NCI-H2196 (cell line): ENCODE measurements around the gene RABGAP1L.
"Not testable (repeated sequence)": the region's sequence is repeated elsewhere in the genome, so short reads cannot be mapped to it uniquely, and the experiment has no call there.

ENCODE experiments used
- DNase-seq: peaks from one replicate; lab custom pipeline; 2025; ENCODE audit not compliant: unreplicated experiment; lab: John Stamatoyannopoulos, UW

The RABGAP1L gene

GRCh38 chr1:174238845-174239501 is 79.7 kb downstream of the RABGAP1L start:
- DNase-seq = not testable (repeated sequence)

- no peak for DNase-seq
Observed at GRCh38 chr1:174239541-174239940, 80.2 kb downstream of the RABGAP1L start.

DNA sequence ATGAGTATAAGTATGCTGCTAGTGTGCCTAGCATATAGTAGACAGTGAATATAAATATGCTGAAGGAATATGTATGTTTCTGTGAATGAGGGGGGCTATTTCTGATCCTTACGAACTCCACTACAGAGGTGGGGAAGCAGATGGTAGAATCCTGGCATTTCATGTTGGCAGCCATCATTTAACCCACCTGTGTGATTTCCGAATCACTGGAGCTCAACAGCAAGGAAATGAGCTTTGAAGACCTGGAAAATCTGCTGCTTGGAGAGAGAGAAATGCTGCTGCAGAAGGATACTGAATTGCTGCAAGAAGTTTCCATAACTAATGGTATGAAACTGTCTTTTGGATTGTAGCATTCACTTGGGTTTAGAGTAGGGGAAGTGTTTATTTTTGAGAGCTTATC is 83.5 kb downstream of the RABGAP1L start:
- DNase-seq = no peak

- no peak for DNase-seq
Observed at GRCh38 chr1:174243451-174244000, 84.2 kb downstream of the RABGAP1L start.

DNA sequence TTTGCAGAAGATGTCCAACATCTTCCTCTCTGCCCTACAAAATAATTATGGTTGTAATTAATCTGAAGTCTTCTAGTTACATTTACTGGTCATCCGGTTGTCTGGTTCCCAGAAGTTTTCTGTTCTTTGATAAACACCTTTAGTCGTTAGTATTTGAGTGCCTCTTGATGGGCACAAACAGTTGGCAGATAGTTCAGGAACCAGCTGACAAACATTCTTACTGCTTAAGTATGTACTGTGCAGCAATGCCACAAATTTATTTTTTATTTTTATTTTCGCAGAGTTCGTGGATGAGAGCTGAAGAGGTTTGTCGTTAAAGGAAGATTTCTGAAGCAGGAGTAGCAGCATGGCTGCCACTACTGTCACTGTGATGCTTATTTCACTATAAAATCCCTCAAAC is 84.7 kb downstream of the RABGAP1L start:
- DNase-seq = no peak

DNA sequence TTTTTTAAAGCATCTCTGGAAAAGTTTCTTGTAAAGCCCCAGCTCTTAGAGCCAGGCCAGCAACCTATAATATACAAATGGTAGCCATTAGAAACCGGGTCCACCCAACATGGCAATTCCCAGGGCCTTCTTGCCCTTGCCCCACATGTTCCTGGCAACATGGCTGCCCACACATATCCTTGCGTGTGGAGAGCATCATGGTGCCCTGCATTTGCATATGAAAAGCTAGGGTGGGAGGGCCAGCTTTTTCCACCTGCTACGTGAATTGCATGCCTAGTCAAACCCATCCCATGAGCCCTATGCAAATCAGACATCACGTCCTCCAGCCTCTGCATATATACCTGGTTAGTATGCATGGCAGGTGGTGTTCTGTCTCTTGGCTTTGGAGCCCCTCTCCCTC is 88.2 kb downstream of the RABGAP1L start:
- no peak for DNase-seq

DNA sequence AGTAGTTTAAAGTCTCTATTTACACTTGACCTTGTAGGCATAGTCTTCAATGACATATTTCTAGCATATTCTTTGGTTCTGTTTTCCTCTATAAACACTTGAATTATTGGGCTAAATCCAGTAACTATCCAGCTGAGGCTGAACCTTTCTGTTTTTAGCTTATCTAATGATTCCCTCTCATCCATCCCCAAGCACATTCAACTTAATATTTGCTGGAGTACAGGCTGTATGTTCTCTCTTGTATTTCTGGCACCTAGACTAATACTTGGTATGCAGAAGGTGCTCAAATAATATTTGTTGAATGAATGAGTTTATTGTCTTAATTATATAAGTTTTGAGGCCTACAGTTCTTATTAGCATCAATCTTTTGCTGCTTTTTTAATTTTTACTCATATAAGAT is 88.7 kb downstream of the RABGAP1L start:
- DNase-seq = no peak

GRCh38 chr1:174256386-174256785 is 97.1 kb downstream of the RABGAP1L start:
- DNase-seq = not testable (repeated sequence)

GRCh38 chr1:174258148-174258550 is 98.8 kb downstream of the RABGAP1L start:
- DNase-seq = peak; percentile 32

- peak; percentile 41 for DNase-seq
Observed at GRCh38 chr1:174262349-174263241, 103.3 kb downstream of the RABGAP1L start.

GRCh38 chr1:174265282-174265681 is 106.0 kb downstream of the RABGAP1L start:
- no peak for DNase-seq

DNA sequence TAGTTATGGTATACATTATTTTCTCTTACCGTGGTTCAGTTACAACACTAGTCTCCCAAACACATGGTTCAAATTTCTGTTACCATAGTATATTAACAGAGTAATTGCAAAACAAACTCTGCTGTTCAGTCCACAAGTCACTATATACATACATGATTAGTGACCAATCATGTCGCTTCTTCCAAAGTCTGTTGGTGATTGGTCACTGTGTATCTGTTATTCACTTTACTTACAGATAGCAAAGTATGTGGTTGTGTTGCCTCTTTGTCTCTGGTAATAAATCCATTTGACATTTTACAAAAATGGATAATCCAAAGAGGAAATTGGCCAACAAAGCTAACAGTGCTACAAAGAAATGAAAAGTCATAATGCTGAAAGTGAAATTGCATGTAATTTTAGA is 107.2 kb downstream of the RABGAP1L start:
- no peak for DNase-seq

- DNase-seq = no peak
Observed at GRCh38 chr1:174266991-174267612, 107.8 kb downstream of the RABGAP1L start.

- no peak for DNase-seq
Observed at GRCh38 chr1:174269989-174270651, 110.8 kb downstream of the RABGAP1L start.

DNA sequence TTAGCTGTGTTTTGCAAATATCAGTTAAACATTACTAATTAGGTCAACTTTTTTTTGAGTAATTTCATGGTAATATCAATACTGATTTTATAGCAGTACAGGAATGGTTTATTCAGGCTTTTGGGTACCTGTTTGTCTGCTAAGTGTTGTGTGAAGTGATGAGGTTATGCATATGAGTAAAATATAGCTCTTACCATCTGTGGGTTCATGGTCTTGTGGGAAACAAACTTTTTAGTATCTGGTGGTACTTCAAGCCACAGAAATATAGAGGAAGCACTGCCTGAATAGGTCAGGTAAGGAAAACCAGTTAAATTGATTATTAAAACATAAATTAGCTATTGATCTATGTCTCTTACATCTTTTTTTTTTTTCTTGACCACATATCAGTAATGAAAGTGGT is 113.9 kb downstream of the RABGAP1L start:
- no peak for DNase-seq

DNA sequence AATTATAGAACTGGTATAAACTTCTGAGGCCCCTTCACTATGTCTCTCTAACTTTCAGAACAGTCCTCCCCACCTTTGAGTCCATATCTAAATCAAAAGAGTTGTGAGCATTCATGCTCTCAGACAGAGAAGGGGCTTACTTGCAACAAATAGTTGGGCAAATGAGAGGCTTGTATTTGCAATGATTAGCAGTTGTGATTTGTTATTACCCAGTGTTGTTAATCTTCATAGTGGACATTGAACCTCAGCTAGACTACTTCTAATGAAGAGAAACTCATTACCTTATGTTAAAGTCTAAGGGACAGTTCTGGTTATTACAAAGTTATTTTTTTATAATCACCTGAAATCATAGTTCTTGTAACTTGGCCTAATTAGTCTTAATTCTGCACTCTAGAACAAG is 114.5 kb downstream of the RABGAP1L start:
- no peak for DNase-seq

DNA sequence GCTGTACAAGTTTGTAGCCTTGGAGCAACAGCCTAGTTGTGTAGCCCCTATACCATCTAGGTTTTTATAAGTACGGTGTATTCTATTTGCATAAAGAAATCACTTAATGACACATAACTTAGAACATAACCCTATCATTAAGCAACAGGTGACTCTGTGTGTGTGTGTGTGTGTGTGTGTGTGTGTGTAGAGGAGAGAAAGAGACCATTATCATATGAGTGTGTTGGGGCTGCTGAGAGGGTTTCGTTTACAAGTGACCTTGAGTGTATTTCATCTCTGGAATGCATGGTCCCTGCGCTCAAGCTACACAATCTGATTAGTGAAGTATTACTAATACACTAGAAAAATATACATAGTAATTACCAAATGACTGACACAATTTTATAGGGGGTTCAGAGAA is 115.1 kb downstream of the RABGAP1L start:
- no peak for DNase-seq

DNA sequence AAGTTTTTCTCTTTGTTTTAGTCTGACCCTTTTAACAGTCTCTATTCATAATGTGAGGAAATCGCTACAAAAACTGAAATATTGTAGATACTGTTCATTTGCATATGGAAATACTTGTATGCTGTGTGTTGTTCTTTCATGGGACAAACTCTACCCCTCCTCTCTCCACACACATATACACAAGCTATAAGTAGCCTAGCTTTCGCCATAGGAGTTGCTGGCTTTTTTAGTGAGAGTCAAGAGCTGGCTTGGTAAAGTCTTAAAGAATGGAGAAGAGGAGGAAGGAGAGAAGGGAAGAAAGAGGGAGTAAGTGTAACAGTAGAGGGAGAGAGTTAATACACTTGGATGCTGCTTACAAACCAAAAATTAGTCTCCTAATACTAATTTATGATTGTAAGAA is 115.6 kb downstream of the RABGAP1L start:
- DNase-seq = no peak

DNA sequence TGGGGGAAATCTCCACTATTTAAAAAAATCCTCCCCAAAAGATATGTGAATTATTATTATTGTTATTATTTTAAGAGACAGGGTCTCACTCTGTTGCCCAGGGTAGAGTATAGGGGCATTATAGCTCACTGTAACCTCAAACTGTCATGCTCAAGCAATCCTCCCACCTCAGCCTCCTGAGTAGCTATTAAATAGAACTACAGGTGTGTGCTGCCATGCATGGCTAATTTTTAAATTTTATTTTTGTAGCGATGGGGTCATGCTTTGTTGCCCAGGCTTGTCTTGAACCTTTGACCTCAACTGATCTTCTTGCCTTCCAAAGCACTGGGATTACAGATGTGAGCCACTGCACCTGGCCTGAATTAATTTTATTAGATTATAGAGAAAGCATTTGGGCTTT is 116.8 kb downstream of the RABGAP1L start:
- DNase-seq = no peak

DNA sequence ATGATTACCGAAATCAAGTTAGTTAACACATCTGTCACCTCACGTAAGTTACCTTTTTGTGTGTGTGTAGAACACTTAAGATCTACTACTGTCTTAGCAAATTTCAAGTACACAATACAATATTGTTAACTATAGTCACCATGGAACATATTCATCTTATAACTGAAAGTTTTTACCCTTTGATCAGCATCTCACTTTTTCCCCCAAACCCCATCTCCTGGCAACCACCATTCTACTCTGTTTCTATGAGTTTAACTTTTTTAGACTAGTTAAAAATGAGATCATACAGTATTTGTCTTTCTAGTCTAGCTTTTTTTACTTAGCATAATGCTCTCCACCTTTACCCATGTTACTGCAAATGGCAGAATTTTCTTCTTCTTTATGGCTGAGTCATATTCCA is 124.7 kb downstream of the RABGAP1L start:
- DNase-seq = no peak

GRCh38 chr1:174286042-174286441 is 126.7 kb downstream of the RABGAP1L start:
- DNase-seq = no peak
